CD4-positive, alpha-beta T cell treated with Interferon gamma for 1 hour (primary cell): ENCODE data around the gene POLR2M.
A peak's percentile ranks its signal among the peaks of the same experiment; 100 is the strongest.

Experiments used
- DNase-seq: peaks from one replicate; pipeline ENCODE4 v3.0.0-alpha.2; 2020

The POLR2M gene

DNA sequence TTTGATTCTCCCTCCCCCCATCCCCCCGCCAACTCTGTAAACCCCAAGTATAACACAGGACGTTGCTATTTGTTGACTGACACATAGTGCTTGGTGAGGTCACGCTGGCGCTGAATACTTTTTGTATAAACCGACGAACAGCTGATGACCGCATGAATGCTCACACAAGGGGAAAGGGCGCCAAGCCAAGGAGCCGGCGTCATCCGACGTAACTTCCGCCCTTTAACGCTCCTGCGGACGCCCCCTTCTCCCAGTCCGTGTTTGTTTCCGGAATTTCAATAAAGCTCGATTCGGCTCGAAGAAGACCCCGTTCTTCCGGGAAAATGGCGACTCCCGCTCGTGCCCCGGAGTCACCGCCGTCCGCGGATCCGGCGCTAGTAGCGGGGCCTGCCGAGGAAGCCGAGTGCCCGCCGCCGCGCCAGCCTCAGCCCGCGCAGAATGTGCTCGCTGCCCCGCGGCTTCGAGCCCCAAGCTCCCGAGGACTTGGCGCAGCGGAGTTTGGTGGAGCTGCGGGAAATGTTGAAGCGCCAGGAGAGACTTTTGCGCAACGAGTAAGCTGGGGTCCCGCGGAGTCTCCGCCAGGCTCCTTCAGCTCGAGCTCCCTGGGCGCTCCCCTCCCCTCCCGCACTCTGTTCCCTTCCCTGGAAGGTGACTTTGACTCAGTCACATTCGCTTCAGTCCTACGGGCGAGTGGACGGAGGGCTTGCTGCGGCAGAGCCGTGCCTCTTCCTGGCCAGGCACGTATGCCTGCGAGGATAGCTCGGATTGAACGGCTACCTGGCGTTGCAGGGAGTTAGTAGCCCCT is at the start of gene POLR2M:
Gene POLR2M (plus strand): TSS at position 310 of the 805 bp plus-strand sequence. CDS start 129 bp downstream, at position 439.
- DNase-seq: peak; percentile 95

- no peak for DNase-seq
Measured at GRCh38 chr15:57657619-57658018, 48.9 kb upstream of the POLR2M start.

GRCh38 chr15:57662091-57662744 is 44.3 kb upstream of the POLR2M start:
- no peak for DNase-seq

- DNase-seq: no peak
Measured at GRCh38 chr15:57662802-57663201, 43.7 kb upstream of the POLR2M start.

DNA sequence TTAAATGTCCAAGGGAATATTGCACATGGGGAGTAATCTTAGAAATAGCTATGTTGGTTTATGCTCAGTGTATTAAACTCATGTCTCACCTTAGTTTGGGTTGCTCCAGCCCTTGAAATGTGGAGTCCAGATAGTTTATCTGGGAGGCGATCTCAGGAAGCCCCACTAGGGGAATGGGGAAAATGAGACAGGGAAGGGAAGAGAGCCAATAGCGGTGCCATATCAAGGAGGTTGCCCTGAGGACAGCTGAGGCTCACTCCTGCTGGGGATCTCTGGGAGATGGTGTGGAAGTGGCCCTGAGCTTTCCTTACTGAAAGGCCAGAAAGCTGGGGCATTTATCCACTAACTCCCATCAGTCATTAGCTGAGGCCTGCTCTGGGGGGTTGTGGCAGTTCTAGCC is 43.3 kb upstream of the POLR2M start:
- no peak for DNase-seq

DNA sequence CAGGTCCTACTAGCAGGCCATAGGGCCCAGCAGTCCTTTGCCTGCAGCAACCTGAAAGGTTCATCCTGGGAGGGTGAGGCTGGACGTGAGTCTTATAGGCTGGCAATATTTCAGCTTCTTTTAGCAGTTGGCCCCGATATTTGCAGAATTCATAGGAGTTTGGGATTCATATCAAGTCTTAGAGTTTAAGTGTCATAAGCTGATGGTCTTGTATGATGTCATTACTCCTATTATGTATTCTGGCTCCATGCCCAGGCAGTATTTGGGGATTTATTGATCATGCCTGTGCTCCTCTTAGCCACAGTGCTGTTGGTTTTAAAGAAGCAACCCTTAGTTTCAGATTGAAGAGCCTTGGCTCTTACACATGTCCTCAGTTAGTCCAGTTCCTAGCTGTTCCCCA is 41.3 kb upstream of the POLR2M start:
- DNase-seq: no peak

- DNase-seq: no peak
Measured at GRCh38 chr15:57665939-57666338, 40.6 kb upstream of the POLR2M start.

DNA sequence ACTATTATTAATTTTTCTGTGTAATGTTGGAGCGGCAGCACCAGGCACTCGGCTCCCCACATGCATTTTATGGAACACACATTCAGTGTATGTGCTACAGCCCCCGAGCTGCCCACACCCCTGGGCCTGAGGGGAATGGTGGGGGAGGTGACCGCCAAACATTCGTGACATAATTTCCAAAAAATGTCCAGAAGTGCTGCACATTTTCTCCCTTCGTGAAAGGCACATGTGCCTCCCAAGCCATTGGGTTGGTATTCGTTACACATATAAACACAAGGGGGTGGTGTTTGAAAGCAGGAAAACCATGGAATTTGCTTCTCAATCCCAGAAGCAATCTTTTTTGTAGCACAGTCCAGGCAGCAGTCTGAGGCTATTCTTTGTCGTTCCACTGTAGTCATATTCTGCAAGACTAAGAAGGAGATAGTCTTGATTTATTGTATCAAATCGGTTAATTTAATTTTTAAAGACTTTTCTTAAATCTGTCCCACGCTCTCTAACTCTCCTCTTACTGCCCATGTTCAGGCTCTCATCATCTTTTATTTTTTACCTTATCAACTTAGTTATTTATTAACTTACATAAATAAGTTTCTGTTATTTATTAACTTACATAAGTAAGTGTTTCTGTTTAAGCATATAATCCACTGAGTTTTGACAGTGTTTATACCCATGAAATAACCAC is 39.2 kb upstream of the POLR2M start:
- no peak for DNase-seq

DNA sequence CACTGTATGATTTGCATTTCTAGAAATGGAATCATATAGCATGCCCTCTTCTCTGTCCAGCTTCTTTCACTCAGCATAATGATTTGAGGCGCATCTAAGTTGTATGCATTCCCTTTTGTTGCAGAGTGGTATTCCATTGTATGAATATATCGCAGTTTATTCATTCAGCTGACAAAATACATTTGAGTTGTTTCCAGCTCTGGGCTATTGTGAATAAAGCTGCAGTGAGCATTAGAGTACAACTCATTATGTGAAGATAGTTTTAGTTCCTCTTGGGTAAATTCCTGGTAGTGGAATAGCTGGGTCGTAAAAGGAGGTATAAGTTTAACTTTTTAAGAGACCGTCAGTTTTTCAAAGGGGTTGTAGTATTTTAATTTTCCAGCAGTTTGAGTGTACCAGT is 38.5 kb upstream of the POLR2M start:
- no peak for DNase-seq

GRCh38 chr15:57671636-57672035 is 34.9 kb upstream of the POLR2M start:
- DNase-seq: no peak

- no peak for DNase-seq
Measured at GRCh38 chr15:57675481-57676181, 30.9 kb upstream of the POLR2M start.

DNA sequence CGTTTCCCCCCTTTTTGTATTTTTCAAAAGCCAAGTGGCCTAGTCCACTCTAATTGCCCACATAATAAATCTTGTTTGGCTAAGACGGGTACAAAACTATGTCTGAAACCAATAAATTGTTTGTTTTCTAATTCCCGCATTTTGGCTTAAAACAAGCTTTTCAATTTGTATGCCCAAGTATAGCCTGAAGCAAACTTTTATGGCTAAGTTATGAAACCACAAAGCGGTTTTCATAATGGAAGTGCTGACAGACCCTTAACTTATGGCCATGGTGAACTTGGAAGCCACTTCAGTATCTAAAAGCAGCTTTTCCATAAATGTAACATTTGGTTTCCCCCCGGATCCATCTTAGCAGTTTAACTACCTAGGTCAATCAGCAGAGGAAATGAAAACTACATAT is 29.9 kb upstream of the POLR2M start:
- no peak for DNase-seq

GRCh38 chr15:57677204-57677603 is 29.3 kb upstream of the POLR2M start:
- DNase-seq: no peak

DNA sequence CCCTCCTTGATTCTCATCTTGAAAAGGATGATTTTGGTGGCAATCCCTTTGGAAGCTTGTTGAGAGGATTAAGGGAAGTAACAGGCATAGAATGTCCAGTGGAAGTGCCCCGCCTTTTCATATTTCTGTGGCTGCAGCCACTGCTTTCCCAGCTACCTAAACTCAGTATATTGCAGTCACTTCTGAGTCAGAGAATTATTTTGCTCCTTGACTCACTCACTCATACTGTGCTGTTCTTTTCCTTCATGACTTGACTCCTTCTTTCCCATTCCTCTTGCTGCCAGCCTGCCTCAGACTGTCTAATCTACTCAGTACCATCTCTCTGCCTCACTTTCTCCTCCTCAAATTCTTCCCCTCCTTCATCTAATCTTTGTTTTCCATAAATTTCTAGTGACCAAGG is 26.5 kb upstream of the POLR2M start:
- DNase-seq: no peak

DNA sequence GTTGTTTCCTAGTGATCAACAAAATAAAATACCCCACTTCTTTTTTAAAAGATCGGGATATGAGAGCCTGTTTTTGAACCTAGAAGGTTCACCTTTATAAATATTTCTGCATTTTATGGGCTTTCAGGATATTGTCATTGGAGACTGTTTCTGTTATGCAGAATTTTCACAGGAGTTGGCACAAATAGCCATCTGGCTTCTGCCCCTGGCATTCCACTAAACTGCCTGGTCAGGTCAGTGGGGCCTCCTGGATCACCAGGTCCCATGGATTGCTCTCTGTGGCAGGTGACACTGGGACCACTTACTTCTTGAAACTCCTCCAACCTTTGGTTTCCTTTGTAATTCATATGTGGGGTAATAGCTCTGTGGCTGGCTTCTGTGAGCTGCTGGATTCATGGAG is 25.5 kb upstream of the POLR2M start:
- DNase-seq: no peak

DNA sequence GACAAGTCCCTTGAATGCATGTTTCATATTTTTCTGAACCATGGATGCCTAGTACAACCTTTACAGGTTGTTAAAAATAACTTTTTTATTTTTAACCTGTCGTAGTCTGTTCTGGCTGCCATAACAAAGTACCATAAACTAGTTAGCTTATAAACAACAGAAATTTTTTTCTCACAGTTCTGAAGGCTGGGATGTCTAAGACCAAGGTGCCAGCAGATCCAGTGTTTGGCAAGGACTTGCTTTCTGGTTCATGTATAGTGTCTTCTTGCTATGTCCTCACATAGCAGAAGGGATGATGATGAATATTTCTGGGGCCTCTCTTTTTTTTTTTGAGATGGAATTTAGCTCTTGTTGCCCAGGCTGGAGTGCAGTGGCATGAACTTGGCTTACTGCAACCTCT is 23.0 kb upstream of the POLR2M start:
- DNase-seq: no peak

- no peak for DNase-seq
Measured at GRCh38 chr15:57684491-57685151, 21.9 kb upstream of the POLR2M start.

- DNase-seq: no peak
Measured at GRCh38 chr15:57685306-57686095, 21.0 kb upstream of the POLR2M start.

DNA sequence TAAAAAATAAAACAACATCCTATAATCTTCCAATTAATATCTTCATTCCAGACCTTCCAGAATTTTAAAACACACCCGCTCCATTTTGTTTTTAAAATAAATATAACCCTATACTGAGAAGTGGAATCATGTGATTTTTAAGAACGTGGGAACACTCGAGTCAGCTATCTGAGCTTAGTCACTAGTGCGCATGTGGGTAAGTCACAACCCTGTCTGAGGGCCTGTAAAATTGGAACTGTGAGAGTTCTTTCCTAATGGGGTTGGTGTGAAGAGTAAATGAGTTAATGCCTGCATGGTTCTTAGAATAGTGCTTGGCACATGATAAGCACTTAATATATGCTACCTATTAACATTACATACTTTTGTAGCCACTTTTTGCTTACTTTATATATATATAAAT is 19.9 kb upstream of the POLR2M start:
- DNase-seq: no peak

DNA sequence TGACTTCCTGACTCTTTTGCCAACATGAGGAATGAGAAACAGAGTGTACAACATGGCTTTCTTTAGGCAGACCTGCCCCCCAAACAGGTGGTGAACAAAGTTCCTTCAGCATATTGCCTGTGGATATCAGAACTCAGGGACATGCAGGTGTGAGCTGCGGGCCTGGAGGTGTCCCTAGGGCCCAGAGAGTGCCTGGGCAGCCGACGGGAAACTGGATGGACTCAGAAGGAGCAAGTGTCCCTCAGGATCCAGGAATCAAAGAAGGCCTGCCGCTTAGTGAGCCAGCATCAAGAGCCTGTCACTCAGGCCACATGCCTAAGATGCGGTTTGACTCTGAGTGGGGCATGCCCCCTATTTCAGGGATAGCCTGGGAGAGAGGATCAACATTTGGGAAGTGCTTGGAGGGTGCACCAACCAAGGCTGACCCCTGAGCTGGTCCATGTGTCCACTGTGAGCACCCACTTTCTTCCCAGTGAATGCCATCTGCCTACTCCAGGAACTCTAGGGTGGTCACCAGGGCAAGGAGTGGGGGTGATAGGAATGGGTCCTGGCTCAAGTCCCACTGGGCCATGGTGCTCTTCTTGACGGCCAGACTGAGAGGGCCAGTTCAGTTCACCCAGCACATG is 16.1 kb upstream of the POLR2M start:
- DNase-seq: no peak

GRCh38 chr15:57691082-57691481 is 15.4 kb upstream of the POLR2M start:
- DNase-seq: no peak
